Stimulated activated CD8-positive, alpha-beta memory T cell treated with anti-CD3 and anti-CD28 coated beads, Interleukin-7, amount 100 ng/mL, for 1 hour (primary cell): ENCODE results near the gene CHPT1.
"Not testable (repeated sequence)": the region's sequence is repeated elsewhere in the genome, so short reads cannot be mapped to it uniquely, and the experiment has no call there.

Experiments
- DNase-seq, 2 donors: peaks; one replicate each; pipeline ENCODE4 v3.0.0-alpha.2; 2020; ENCODE audit warnings: low read depth in 2 of 2

The CHPT1 gene

GRCh38 chr12:101697197-101697929 lies at the start of gene CHPT1:
TSS of gene CHPT1 (plus strand) at chr12:101697640. CDS start at chr12:101697862, 222 bp downstream.
- DNase-seq = peak in 1 of 2 donors; percentile 39

DNA sequence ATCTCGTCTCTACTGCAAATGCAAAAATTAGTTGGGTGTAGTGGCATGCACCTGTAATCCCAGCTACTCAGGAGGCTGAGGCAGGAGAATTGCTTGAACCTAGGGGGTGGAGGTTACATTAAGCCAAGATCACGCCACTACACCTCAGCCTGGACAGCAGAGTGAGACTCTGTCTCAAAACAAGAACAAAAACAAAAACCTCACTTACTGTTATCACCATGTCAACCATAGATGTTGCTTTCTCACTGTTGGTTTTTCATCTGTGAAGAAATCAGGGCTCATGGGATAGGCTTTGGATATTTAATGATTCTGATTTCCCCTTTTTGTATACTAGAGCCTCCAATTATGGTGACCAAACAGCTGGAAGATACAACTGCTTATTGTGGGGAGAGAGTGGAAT lies 49.7 kb upstream of the CHPT1 start:
- DNase-seq = no peak

GRCh38 chr12:101648195-101648594 lies 49.2 kb upstream of the CHPT1 start:
- DNase-seq = no peak

- DNase-seq = no peak
These were observed 46.9 kb upstream of the CHPT1 start for GRCh38 chr12:101650346-101651117.

DNA sequence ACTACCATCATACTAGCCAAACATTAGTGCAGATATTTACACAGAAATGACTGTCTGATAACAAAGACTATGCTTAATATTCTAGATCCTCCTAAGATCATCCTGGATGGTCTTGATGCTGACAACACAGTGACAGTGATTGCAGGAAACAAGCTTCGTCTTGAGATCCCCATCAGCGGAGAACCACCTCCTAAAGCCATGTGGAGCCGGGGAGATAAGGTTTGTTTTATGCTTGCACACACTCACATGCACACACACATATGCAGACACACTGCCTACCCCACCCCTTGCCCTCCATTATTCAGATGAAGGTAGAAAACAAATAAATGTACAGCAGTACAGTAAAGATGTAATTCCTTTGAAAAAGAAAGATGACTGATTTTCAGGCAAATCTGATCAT lies 44.4 kb upstream of the CHPT1 start:
- DNase-seq = no peak

DNA sequence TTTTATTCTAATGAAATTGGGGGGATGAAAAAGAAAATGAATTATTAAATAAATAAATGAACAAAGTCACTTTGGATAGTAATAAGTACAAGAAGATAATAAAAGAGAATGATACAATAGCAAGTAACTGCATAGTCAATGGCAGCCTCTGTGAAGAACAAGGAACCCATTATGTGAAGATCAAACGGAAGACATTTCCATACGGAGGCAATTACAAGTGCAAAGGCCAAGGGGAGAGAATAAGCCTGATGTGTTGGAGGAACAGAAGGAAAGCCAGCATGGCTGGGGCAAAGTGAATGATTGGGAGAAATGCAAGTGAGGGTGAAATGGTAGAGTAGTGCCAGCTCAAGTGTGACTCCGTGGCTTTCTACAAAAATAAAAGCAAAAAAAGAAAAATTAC lies 43.9 kb upstream of the CHPT1 start:
- no peak for DNase-seq

GRCh38 chr12:101654442-101654841 lies 43.0 kb upstream of the CHPT1 start:
- no peak for DNase-seq

DNA sequence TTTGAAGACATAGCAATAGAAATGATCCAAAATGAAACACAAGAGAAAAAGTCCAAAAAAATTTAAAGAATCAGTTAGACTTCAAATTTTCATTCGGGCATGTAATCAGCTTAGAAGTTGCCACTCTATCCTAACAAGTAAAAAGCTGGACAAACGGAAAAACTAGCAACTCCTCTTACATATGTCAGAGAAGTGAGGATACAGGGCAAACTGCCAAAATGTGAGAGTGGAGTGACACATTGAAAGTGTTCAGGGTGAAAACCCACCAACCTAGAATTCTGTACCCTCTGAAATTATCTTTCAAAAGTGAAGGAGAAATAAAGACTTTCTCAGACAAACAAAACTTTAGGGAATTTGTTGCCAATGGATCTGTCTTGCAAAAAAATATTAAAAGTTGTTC lies 42.0 kb upstream of the CHPT1 start:
- DNase-seq = no peak

DNA sequence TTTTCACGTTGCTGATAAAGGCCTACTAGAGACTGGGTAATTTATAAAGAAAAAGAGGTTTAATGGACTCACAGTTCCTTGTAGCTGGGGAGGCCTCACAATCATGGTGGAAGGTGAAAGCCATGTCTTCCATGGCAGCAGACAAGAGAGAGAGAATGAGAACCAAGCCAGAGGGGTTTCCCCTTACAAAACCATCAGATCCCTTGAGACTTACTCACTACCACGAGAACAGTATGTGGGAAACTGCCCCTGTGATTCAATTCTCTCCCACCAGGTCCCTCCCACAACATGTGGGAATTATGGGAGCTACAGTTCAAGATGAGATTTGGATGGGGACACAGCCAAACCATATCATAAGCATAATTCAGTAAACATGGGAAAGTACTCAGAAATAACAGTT lies 36.8 kb upstream of the CHPT1 start:
- DNase-seq = not testable (repeated sequence)

DNA sequence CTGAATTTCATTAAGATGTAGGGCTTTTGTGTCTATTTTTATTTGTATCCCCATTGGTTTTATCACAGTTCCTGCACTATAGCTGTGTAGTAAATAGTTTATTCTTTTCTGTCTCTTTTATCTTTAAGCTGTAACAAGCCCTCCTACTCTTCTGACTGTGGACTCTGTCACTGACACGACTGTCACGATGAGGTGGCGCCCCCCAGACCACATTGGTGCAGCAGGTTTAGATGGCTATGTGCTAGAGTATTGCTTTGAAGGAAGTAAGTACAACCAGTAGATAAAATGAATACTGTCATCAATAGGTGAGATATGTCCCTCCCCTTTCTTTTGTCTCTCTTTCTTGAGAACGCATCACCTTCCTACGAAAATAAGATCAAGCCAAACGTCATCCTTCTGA lies 34.1 kb upstream of the CHPT1 start:
- DNase-seq = no peak

DNA sequence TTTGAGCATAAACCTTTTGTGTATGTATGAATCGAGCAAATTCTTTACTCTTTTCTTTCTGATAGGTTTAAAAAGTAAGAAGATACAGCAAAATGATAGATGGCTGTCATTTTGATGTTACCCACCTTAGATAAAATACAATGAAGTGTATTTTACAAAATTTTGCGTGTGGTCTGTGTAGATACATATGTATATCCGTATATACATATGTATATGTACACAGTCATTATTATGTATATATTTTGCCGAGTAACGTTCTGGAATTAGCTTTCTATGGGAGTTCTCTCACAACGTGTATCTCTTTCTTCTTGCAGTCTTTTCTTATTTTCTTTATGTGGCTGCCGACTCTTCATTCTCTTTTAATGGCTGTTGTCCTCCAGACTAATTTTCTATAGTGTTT lies 32.4 kb upstream of the CHPT1 start:
- DNase-seq = no peak

DNA sequence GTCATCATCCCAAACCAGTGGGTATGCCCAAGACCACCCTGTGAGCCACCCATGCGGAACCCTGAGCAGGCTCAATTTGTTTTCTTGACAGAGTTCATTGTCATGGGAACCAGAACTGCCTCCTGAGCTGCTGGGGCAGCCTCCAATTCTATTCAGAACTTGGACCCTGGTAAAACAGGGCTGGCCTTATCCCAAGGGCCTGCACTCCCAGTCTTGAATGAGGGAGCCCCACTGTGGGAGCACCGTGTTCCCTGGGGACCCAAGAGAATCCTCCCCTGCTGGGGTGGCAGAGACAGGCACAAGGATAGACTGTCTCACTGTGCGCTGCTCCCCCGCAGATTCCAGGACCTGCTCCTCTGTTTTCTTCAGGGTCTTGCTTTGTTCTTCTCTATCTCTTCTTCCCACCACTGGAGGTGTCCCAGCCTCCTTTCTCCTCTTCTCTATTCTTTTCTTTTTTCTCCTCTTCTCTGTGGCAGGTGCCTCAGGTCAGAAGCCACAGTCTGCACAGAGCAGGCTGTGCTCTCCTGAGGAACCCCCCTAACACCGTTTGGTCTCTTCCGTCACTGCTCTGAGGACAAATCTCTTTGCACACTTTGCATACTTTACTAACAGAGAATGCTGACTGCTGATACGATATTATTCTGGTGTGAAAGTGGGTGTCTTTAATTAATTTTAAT lies 31.2 kb upstream of the CHPT1 start:
- DNase-seq = no peak

- DNase-seq = no peak
These were observed 29.8 kb upstream of the CHPT1 start for GRCh38 chr12:101667591-101667990.

DNA sequence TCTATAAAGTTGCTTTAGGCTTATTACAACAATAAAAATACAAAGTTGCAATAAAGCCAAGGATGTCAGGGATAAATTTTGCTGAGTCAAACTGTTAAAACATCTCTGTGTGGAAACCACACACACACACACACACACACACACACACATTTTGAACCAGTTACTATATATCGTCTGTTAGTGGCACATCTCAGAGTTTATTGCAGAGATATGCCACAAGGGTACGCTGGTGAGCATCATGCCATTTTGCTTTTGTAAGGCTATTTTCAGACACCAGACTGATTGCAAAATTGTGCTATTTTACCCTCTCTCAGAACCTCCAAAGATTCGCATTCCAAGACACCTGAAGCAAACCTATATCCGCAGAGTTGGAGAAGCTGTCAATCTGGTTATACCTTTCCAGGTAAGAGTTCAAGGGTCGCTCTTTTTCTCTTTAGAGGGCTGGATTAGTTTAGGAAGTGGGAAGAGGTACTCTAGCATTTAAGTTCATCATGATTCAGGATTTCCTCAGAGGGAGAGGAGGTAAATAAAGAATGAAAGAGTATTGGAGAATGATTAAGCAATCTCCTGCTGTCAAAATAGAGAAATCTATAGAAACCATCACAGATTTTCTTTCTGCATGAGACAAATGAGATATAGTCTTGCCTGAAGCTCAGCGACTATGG lies 27.3 kb upstream of the CHPT1 start:
- DNase-seq = no peak

DNA sequence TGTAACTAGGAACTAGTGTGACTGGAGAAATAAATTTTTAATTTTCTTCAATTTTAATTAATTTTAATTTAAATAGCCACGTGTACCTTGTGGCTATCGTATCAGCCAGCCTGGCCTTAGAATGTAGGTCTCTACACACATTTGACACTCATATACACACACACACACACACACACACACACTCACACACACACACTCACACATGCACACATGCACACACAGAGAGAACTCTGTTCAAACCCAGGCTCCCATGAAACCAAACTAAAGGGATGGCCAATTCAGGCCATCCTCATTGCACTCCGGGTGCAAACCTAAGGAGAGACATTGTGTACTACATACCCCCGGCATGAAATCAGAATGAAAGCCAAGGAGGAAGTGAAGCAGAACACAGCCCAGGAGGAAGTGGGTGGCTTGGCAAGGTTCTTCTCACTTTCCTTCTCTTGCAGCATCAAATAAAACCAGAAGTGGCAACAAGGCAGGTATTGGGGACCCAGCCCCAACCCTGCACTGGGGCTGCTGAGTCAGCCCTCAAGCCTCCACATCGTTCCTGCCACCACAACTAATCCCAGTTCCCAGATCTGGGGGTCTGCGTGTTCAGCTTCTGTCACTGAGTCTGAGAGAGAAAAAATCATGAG lies 26.2 kb upstream of the CHPT1 start:
- no peak for DNase-seq

GRCh38 chr12:101671833-101672232 lies 25.6 kb upstream of the CHPT1 start:
- no peak for DNase-seq

- no peak for DNase-seq
These were observed 21.9 kb upstream of the CHPT1 start for GRCh38 chr12:101675555-101675954.

DNA sequence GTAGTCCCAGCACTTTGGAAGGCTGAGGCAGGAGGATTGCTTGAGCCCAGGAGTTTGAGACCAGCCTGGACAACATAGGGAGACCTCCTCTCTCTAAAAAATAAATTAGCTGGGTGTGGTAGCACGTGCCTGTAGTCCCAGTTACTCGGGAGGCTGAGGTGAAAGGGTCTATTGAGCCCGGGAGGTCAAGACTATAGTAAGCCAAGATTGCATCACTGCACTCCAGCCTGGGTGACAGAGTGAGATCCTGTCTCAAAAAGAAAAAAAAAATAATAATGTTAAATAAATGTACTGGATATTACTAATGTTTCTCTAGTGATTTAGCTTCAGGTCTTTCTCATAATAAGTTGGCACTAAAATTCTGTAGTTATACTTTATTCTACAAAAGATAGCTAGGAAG lies 20.9 kb upstream of the CHPT1 start:
- not testable (repeated sequence) for DNase-seq

- no peak for DNase-seq
These were observed 19.4 kb upstream of the CHPT1 start for GRCh38 chr12:101678081-101678480.

DNA sequence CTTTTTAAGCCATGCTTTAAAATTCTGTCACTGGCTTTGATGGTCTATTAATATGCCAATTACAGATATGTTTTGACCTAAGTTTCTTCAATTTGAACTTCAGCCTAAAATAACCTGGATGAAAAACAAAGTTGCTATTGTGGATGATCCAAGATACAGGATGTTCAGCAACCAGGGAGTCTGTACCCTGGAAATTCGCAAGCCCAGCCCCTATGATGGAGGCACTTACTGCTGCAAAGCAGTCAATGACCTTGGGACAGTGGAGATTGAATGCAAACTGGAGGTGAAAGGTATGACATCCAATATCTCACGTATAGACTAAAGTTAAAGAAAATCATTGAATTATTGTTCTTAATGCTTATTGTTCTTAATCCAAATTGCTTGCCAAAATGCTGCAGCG lies 17.2 kb upstream of the CHPT1 start:
- no peak for DNase-seq

GRCh38 chr12:101680647-101681046 lies 16.8 kb upstream of the CHPT1 start:
- DNase-seq = no peak

- DNase-seq = not testable (repeated sequence)
These were observed 15.8 kb upstream of the CHPT1 start for GRCh38 chr12:101681627-101682026.
